HepG2 (cell line): Measurements from ENCODE around the gene ATP6V0E2. TPM values are rescaled to one million over a fixed set of nuclear protein-coding genes. Genes with fewer than 3 reads are reported as not detected.
A peak's percentile ranks its signal among the peaks of the same experiment; 100 is the strongest.

Source experiments
- GZF1 ChIP-seq: sonication (generic); formaldehyde crosslinking; IDR thresholded peaks from 2 replicates; pipeline ENCODE4 v1.5.1; 2020; ENCODE audit warnings: mild to moderate bottlenecking, missing genetic modification reagents
- HMG20A ChIP-seq: IDR thresholded peaks from 2 replicates; pipeline ENCODE4 v1.6.1; 2016; ENCODE audit warnings: borderline replicate concordance
- HMG20B ChIP-seq: conservative IDR thresholded peaks from 2 replicates; pipeline ENCODE4 v1.6.1; 2016; ENCODE audit warnings: missing genetic modification reagents, missing compliant biosample characterization
- IKZF4 ChIP-seq: sonication (generic); formaldehyde crosslinking; IDR thresholded peaks from 2 replicates; pipeline ENCODE4 v1.5.1; 2020; ENCODE audit warnings: borderline replicate concordance, mild to moderate bottlenecking, low read depth, missing genetic modification reagents; ENCODE audit errors: not compliant biosample characterization
- KDM3A ChIP-seq: IDR thresholded peaks from 2 replicates; pipeline ENCODE4 v1.6.1; 2018; ENCODE audit warnings: low read depth, missing compliant biosample characterization
- KLF9 ChIP-seq: IDR thresholded peaks from 2 replicates; pipeline ENCODE4 v1.6.1; 2016; ENCODE audit warnings: low read depth
- NFKB2 ChIP-seq: sonication (generic); formaldehyde crosslinking; IDR thresholded peaks from 2 replicates; pipeline ENCODE4 v1.4.0; 2020; ENCODE audit warnings: missing genetic modification reagents, borderline replicate concordance
- POGZ ChIP-seq: sonication (generic); formaldehyde crosslinking; IDR thresholded peaks from 2 replicates; pipeline ENCODE4 v1.4.0; 2020; ENCODE audit warnings: mild to moderate bottlenecking, missing genetic modification reagents
- RAD21 ChIP-seq: fragments of 450-650 bp; formaldehyde crosslinking; IDR thresholded peaks from 2 replicates; pipeline ENCODE4 v1.5.0; 2020; ENCODE audit warnings: mild to moderate bottlenecking
- RBM39 ChIP-seq: fragments of 200-400 bp; formaldehyde crosslinking; IDR thresholded peaks from one replicate; pipeline ENCODE4 v1.6.1; 2018; ENCODE audit warnings: antibody characterized with exemption, mild to moderate bottlenecking, low read depth, low read length; ENCODE audit not compliant: poor library complexity, severe bottlenecking
- XRCC5 ChIP-seq: fragments of 200-400 bp; formaldehyde crosslinking; optimal IDR thresholded peaks from 2 replicates; pipeline ENCODE3; 2017; ENCODE audit warnings: mild to moderate bottlenecking, low read length
- ZMYM3 ChIP-seq: sonication (generic); formaldehyde crosslinking; IDR thresholded peaks from 2 replicates; pipeline ENCODE4 v1.5.1; 2020; ENCODE audit warnings: mild to moderate bottlenecking, missing genetic modification reagents
- ZNF749 ChIP-seq: sonication (generic); formaldehyde crosslinking; IDR thresholded peaks from 2 replicates; pipeline ENCODE4 v1.8.0; 2022; ENCODE audit warnings: mild to moderate bottlenecking, missing genetic modification reagents, moderate library complexity, borderline replicate concordance
- ZNF83 ChIP-seq: sonication (generic); formaldehyde crosslinking; IDR thresholded peaks from 2 replicates; pipeline ENCODE4 v1.4.0; 2020; ENCODE audit warnings: missing genetic modification reagents, mild to moderate bottlenecking, borderline replicate concordance
- ZNF878 ChIP-seq: sonication (generic); formaldehyde crosslinking; IDR thresholded peaks from 2 replicates; pipeline ENCODE4 v1.8.1; 2023; ENCODE audit warnings: mild to moderate bottlenecking, missing genetic modification reagents, moderate library complexity
- polyA plus RNA-seq, 8 experiments: library from polyadenylated mRNA; depleted of rRNA in 3 of 8; stranded (reverse) in 7 of 8; unstranded in 1 of 8; fragments of >200 nt; fragmentation: Illumina TruSeq in 4 of 8; extraction: Trizol in 4 of 8; gene quantifications; 2 replicates each; pipeline versions ENCODE4 v1.2.1 to v1.2.3, GENCODE V29; 2011 to 2016; ENCODE audit warnings: low read depth in 4 of 8, missing spikeins in 1 of 8, mixed read lengths in 1 of 8; ENCODE audit not compliant: insufficient read depth in 1 of 8
- total RNA-seq, 5 experiments: library from RNA; depleted of rRNA; stranded (reverse); fragments of >200 nt; fragmentation: Illumina TruSeq; extraction: Trizol; gene quantifications; 2 replicates each; pipeline ENCODE4 v1.2.3, GENCODE V29; 2016; ENCODE audit warnings: low read depth in 1 of 5
- TF ChIP-seq, protein P1 (sequence below): sonication (generic); formaldehyde crosslinking; IDR thresholded peaks from 2 replicates; pipeline ENCODE4 v1.4.0; 2020; ENCODE audit warnings: missing genetic modification reagents
- TF ChIP-seq, protein P2 (sequence below): sonication (generic); formaldehyde crosslinking; IDR thresholded peaks from 2 replicates; pipeline ENCODE4 v1.4.0; 2020; ENCODE audit warnings: mild to moderate bottlenecking, missing genetic modification reagents, borderline replicate concordance
- TF ChIP-seq, protein P3 (sequence below): sonication (generic); formaldehyde crosslinking; IDR thresholded peaks from 2 replicates; pipeline ENCODE4 v1.4.0; 2020; ENCODE audit warnings: low read depth, mild to moderate bottlenecking, missing genetic modification reagents
- TF ChIP-seq, protein P4 (sequence below): sonication (generic); formaldehyde crosslinking; IDR thresholded peaks from 2 replicates; pipeline ENCODE4 v1.5.0; 2020; ENCODE audit warnings: mild to moderate bottlenecking, missing genetic modification reagents, moderate library complexity
- TF ChIP-seq, protein P5 (sequence below): IDR thresholded peaks from 2 replicates; pipeline ENCODE4 v1.6.1; 2016; ENCODE audit warnings: low read depth, borderline replicate concordance

ATP6V0E2 gene
- total and polyA plus RNA-seq, 2 of the 13 experiments (the other 11 are each of a cell fraction or from before 2014, with no cell fraction given) = 36.8 to 203 TPM

DNA sequence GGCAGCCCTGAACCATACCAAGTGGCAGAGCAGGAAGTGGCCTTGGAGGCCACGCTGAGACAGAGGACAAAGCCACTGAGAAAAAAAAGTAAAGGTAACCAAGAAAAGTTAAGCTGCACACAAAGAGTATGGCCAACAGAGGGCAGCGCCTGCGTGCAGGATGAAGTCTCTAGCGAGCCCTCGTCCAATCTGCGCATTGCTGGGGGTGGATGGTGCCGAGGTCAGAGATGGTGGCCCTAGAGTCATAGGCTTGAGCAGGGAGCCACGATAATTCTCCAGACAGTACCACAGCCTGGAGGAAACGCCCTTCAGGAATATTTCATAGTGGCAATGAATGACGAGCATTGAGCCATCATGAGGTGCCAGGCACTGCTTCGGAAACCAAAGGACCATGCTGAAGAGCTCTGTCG is 9.7 kb downstream of the ATP6V0E2 start (continued):
- TF ChIP-seq, protein P1, sequence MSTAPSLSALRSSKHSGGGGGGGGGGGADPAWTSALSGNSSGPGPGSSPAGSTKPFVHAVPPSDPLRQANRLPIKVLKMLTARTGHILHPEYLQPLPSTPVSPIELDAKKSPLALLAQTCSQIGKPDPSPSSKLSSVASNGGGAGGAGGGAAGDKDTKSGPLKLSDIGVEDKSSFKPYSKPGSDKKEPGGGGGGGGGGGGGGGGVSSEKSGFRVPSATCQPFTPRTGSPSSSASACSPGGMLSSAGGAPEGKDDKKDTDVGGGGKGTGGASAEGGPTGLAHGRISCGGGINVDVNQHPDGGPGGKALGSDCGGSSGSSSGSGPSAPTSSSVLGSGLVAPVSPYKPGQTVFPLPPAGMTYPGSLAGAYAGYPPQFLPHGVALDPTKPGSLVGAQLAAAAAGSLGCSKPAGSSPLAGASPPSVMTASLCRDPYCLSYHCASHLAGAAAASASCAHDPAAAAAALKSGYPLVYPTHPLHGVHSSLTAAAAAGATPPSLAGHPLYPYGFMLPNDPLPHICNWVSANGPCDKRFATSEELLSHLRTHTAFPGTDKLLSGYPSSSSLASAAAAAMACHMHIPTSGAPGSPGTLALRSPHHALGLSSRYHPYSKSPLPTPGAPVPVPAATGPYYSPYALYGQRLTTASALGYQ (CRISPR knock-in tag) = no peak
- TF ChIP-seq NFKB2 (CRISPR knock-in tag) = no peak
- TF ChIP-seq KLF9 (CRISPR knock-in tag) = no peak
- TF ChIP-seq, protein P2, sequence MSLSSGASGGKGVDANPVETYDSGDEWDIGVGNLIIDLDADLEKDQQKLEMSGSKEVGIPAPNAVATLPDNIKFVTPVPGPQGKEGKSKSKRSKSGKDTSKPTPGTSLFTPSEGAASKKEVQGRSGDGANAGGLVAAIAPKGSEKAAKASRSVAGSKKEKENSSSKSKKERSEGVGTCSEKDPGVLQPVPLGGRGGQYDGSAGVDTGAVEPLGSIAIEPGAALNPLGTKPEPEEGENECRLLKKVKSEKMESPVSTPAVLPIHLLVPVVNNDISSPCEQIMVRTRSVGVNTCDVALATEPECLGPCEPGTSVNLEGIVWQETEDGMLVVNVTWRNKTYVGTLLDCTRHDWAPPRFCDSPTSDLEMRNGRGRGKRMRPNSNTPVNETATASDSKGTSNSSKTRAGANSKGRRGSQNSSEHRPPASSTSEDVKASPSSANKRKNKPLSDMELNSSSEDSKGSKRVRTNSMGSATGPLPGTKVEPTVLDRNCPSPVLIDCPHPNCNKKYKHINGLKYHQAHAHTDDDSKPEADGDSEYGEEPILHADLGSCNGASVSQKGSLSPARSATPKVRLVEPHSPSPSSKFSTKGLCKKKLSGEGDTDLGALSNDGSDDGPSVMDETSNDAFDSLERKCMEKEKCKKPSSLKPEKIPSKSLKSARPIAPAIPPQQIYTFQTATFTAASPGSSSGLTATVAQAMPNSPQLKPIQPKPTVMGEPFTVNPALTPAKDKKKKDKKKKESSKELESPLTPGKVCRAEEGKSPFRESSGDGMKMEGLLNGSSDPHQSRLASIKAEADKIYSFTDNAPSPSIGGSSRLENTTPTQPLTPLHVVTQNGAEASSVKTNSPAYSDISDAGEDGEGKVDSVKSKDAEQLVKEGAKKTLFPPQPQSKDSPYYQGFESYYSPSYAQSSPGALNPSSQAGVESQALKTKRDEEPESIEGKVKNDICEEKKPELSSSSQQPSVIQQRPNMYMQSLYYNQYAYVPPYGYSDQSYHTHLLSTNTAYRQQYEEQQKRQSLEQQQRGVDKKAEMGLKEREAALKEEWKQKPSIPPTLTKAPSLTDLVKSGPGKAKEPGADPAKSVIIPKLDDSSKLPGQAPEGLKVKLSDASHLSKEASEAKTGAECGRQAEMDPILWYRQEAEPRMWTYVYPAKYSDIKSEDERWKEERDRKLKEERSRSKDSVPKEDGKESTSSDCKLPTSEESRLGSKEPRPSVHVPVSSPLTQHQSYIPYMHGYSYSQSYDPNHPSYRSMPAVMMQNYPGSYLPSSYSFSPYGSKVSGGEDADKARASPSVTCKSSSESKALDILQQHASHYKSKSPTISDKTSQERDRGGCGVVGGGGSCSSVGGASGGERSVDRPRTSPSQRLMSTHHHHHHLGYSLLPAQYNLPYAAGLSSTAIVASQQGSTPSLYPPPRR (CRISPR knock-in tag) = no peak
- TF ChIP-seq ZMYM3 (CRISPR knock-in tag) = no peak
- TF ChIP-seq RAD21 = peak; percentile 70
- no peak for TF ChIP-seq ZNF83 (CRISPR knock-in tag)
- TF ChIP-seq, protein P3, sequence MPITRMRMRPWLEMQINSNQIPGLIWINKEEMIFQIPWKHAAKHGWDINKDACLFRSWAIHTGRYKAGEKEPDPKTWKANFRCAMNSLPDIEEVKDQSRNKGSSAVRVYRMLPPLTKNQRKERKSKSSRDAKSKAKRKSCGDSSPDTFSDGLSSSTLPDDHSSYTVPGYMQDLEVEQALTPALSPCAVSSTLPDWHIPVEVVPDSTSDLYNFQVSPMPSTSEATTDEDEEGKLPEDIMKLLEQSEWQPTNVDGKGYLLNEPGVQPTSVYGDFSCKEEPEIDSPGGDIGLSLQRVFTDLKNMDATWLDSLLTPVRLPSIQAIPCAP (CRISPR knock-in tag) = no peak
- no peak for TF ChIP-seq KDM3A
- TF ChIP-seq XRCC5 = peak; percentile 42
- no peak for TF ChIP-seq HMG20A (CRISPR knock-in tag)
- no peak for TF ChIP-seq ZNF749
- TF ChIP-seq IKZF4 (CRISPR knock-in tag) = no peak
- no peak for TF ChIP-seq RBM39
- TF ChIP-seq, protein P4, sequence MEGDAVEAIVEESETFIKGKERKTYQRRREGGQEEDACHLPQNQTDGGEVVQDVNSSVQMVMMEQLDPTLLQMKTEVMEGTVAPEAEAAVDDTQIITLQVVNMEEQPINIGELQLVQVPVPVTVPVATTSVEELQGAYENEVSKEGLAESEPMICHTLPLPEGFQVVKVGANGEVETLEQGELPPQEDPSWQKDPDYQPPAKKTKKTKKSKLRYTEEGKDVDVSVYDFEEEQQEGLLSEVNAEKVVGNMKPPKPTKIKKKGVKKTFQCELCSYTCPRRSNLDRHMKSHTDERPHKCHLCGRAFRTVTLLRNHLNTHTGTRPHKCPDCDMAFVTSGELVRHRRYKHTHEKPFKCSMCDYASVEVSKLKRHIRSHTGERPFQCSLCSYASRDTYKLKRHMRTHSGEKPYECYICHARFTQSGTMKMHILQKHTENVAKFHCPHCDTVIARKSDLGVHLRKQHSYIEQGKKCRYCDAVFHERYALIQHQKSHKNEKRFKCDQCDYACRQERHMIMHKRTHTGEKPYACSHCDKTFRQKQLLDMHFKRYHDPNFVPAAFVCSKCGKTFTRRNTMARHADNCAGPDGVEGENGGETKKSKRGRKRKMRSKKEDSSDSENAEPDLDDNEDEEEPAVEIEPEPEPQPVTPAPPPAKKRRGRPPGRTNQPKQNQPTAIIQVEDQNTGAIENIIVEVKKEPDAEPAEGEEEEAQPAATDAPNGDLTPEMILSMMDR (CRISPR knock-in tag) = peak; percentile 85
- no peak for TF ChIP-seq POGZ
- TF ChIP-seq GZF1 (CRISPR knock-in tag) = no peak
- TF ChIP-seq ZNF878 (CRISPR knock-in tag) = no peak
- TF ChIP-seq, protein P5, sequence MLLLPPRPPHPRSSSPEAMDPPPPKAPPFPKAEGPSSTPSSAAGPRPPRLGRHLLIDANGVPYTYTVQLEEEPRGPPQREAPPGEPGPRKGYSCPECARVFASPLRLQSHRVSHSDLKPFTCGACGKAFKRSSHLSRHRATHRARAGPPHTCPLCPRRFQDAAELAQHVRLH = no peak
- TF ChIP-seq HMG20B (CRISPR knock-in tag) = no peak
